GM08714 (cell line): ENCODE data around the gene ITGB7.

ENCODE experiments used
- H3K4me3 ChIP-seq: fragments of 200-500 bp; sonication (Bioruptor generic); 2 replicates; pipeline ENCODE4 v1.5.1; 2014; ENCODE audit warnings: mild to moderate bottlenecking, low read length, inconsistent platforms
- ZNF274 ChIP-seq: IDR thresholded peaks from 2 replicates; pipeline ENCODE4 v1.6.1; 2012; ENCODE audit warnings: mild to moderate bottlenecking, low read depth, low read length

ITGB7 gene

GRCh38 chr12:53201639-53202038 lies 5.4 kb downstream of the ITGB7 start:
- no peak for TF ChIP-seq ZNF274
- H3K4me3 ChIP-seq: peak overlapping the region; percentile 23; the same call in 1 of the 2 replicates

DNA sequence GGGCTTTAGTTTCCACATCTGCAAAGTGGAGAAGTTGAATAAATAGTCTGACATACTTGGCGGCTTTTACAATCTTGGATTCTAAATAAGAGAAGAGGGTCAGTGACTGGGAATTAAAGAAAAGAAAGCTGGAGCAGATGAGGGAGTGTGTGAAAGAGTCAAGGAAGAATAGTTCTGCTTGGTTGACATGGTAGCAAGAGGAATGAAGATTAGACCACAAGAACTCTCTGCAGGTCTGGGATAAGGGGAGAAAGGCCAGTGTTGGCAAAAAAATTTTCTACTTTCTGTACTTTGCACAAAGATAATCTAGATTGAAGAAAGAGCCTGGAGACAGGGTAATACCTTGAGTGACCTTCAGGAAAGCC lies 5.9 kb downstream of the ITGB7 start:
- H3K4me3 ChIP-seq: peak overlapping the region; percentile 34; the same call in 1 of the 2 replicates
- TF ChIP-seq ZNF274: no peak

GRCh38 chr12:53200458-53201176 lies 6.4 kb downstream of the ITGB7 start:
- peak overlapping the region; percentile 34; the same call in 1 of the 2 replicates for H3K4me3 ChIP-seq
- no peak for TF ChIP-seq ZNF274

DNA sequence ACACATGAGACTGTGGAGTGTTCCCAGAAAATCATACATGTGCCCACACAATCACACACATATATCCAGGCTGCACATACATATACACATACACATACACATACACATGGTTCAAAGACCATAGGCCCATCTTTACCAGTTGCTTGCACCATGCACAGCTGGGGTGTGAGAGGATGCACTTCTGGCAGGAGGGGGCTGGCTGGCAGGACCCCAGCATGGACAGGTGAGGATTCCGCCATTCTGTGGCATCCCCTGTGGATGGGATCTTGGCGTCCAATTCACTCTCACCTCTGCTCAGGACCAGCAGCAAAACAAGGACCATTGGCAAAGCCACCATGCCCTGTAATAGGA lies 7.0 kb downstream of the ITGB7 start:
- no peak for TF ChIP-seq ZNF274
- H3K4me3 ChIP-seq: peak overlapping the region; percentile 14; the same call in 1 of the 2 replicates

DNA sequence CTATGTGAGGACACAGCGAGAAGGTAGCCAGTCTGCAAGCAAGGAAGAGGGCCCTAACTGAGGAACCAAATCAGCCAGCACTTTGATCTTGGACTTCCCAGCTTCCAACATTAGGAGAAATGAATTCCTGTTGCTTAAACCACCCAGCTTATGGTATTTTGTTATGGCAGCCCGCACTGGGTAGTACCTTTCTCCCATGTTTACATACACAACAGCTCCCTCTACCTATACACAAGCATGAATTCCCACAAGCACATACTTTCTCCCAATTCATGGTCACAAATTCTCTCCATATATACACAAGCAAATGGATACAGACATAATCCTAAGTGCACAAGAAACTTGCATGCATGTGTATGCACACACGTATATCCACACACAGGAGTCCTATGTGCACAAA lies 7.4 kb downstream of the ITGB7 start:
- no peak overlapping the region for H3K4me3 ChIP-seq
- no peak for TF ChIP-seq ZNF274

DNA sequence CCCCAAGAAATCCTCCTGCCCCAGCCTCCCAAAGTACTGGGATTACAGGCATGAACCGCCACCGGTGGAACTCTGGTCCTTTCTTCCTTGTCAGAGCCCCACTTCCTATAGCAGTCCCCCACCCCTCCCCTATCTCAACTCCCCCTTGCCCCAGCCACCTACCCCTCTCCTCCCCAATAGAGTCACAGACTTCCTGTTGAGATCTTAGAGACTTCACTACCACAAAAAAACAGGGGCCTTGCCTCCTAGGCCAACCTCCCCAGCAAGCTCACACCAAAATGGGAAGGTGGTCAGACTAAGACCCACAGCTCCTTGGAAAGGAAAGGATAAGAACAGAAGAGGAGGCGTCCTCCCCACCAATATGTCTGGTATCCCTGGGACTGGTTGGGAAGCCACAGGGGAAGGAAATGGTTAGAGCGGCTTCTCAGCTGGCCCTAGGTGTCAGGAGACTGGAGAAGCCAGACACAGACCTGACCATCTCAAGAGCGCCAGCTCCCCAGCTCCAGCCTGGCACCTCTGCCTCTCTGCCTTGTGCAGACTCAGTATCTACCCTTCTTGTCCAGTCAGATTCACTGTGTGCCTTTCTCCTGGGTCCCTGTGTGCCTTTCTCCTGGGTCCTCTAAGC lies 8.5 kb downstream of the ITGB7 start:
- no peak for TF ChIP-seq ZNF274
- H3K4me3 ChIP-seq: no peak overlapping the region

- no peak overlapping the region for H3K4me3 ChIP-seq
- no peak for TF ChIP-seq ZNF274
Measured at GRCh38 chr12:53197011-53197640, 9.9 kb downstream of the ITGB7 start.

GRCh38 chr12:53196486-53196885 lies 10.6 kb downstream of the ITGB7 start:
- TF ChIP-seq ZNF274: no peak

GRCh38 chr12:53195516-53196420 lies 11.3 kb downstream of the ITGB7 start:
- no peak for TF ChIP-seq ZNF274
- H3K4me3 ChIP-seq: no peak overlapping the region

More at GRCh38 chr12:53196486-53196885, 10.6 kb downstream of the ITGB7 start:
- H3K4me3 ChIP-seq: no peak overlapping the region

DNA sequence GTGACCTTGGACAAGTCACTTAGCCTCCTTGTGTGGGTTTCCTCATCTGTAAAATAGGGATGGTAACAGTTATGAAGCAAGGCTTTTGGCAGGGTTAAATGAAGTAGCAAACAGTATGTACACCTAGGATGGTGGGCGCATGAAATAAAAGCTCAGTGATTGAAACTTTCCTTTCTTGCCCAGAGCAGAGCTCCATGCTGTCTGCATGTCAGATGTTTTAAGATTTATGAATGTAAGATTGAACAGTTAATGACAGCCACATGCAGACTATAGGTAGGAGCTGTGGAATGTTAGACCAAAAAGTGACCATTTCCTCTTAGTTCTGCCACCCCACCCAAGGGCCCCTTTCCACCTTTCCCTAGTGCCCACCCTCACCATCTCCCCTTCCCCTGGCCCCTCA lies 12.1 kb downstream of the ITGB7 start:
- no peak for TF ChIP-seq ZNF274

GRCh38 chr12:53193985-53194716 lies 12.9 kb downstream of the ITGB7 start:
- TF ChIP-seq ZNF274: no peak

More for the DNA sequence above, 12.1 kb downstream of the ITGB7 start:
- no peak overlapping the region for H3K4me3 ChIP-seq

DNA sequence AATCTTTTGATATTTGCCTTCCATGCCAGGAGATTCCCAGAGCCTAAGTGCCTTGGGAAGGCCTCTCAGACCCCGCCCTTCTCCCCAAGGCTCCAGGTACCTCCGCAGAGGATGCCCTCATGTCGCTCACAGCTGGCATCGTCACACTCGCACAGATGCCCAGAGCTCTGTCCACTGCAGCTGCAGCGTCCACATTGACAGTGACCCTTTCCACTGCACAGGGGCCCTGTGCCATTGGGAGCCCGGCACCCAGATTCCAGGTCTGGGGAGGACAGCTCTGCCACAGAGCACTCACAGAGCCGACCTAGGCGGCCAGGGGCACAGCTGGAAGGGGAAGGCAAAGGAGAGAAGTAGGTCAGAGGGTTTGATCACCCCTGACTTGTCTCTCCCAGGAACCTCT lies 14.0 kb downstream of the ITGB7 start:
- no peak for TF ChIP-seq ZNF274
- H3K4me3 ChIP-seq: no peak overlapping the region

More at GRCh38 chr12:53193985-53194716, 12.9 kb downstream of the ITGB7 start:
- H3K4me3 ChIP-seq: no peak overlapping the region

DNA sequence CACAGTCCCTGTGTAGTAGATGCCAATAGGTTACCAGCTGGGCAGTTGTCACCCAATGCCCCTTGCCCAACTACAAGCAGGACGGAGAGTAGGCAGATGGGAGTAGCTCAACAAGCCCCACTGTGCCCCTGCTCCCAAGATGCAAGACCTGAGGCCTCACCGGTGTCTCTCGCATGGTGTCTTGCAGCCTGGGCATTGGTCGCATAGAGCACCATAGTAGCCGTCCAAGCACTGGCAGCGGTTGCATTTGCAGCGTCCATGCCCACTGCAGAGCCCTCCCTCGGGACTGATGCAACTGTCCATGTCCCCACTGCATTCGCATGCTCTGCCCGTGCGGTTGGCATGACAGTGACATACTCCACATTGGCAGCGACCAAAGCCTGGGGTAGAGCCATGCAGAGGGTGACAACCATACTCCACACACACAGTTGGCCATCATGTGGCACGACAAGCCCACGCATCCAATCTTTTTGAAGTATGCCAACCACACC lies 14.5 kb downstream of the ITGB7 start:
- H3K4me3 ChIP-seq: no peak overlapping the region
- TF ChIP-seq ZNF274: no peak
